Measurements from ENCODE around the gene ZNF385D.
"Not testable (repeated sequence)": the region's sequence is repeated elsewhere in the genome, so short reads cannot be mapped to it uniquely, and the experiment has no call there.

The ZNF385D gene

DNA sequence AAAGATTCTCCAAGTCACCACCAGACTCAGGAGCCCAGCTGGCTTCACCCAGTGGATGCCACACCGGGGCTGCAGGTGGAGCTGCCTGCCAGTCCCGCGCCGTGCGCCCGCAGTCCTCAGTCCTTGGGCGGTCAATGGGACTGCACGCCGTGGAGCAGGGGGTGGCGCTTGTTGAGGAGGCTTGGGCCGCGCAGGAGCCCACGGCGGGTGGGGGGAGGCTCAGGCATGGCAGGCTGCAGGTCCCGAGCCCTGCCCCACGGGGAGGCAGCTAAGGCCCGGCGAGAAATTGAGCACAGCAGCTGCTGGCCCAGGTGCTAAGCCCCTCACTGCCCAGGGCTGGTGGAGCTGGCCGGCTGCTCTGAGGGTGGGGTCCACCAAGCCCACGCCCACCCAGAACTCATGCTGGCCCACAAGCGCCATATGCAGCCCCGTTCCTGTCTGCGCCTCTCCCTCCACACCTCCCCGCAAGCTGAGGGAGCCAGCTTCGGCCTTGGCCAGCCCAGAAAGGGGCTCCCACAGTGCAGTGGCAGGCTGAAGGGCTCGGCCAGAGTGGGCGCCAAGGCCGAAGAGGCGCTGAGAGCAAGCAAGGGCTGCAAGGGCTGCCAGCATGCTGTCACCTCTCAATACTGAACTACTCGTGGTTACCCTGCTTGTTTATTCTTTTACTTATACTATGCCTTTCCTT lies 363.7 kb downstream of the ZNF385D start:
- not testable (repeated sequence) for DNase-seq (ENCODE audit: low read depth)

DNA sequence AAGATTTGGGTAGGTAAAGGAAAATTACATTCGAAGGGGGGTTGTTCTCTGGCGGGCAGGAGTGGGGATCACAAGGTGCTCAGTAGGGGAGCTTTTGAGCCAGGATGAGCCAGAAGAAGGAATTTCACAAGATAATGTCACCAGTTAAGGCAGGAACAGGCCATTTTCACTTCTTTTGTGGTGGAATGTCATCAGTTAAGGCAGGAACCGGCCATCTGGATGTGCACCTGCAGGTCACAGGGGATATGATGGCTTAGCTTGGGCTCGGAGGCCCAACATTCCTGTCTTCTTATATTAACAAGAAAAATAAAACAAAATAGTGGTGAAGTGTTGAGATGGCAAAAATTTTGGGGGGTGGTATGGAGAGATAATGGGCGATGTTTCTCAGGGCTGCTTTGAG lies 373.0 kb downstream of the ZNF385D start:
- DNase-seq (ENCODE audit: low read depth) = not testable (repeated sequence)

DNA sequence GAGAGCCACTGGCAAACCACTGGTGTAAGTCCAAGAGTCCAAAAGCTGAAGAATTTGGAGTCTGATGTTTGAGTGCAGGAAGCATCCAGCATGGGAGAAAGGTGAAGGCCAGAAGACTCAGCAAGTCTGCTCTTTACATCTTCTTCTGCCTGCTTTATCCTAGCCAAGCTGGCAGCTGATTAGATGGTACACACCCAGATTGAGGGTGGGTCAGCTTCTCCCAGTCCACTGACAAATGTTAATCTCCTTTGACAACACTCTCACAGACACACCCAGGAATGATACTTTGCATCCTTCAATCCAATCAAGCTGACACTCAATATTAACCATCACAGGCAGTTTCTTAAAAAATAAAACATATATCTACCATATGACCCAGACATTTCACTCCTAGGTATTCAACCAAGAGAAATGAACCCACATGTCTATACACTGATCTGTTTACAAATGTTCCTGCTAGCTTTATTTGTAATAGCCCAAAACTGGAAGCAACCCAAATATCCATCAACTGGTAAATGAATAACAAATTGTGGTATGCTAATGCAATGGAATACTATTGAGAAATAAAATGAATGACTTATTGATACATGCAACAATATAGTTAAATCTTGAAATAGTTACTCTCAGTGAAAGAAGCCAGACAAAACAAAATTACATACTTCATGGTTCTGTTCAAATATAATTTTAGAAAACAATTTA lies 373.8 kb downstream of the ZNF385D start:
- DNase-seq (ENCODE audit: low read depth) = no peak

DNA sequence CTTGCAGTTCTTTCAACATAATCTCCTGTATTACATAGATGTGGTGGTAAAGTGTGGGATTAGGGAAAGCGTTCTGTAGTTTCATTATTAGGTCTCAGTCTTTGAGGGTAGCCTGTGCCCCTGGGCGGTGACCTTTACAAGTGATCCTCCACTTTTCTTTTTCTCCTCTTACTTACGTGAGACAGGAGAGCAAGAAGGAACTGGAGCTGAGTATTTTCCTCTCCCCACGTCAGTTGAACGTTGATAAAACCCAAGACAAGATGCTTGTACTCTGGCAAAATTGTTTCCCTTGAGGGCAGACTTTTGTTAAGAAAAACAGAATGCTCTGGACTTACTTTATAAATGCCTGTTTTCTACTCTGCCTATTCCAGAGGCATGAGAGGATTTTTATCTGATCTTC lies 378.7 kb downstream of the ZNF385D start:
- no peak for DNase-seq (ENCODE audit: low read depth)

Data from activated T-cell treated with anti-CD3 and anti-CD28 coated beads for 48 hours (primary cell).